HepG2 (cell line): ENCODE measurements around the gene ZNF813. TPM values are rescaled to one million over a fixed set of nuclear protein-coding genes. Genes with fewer than 3 reads are reported as not detected.

Source experiments
- ATAC-seq: fragments of 200-7000 bp; cut with Tn5 transposase; 3 replicates; pipeline ENCODE4 v1.9.1; 2020; ENCODE audit warnings: mild to moderate bottlenecking, moderate library complexity
- BruUV-seq: library from RNA; stranded (reverse); fragments of 400-500 nt; replicated peaks from 2 replicates; lab custom pipeline; 2021; lab: Mats Ljungman, UMichigan
- CTCF ChIA-PET: fragments of 300-600 bp; formaldehyde crosslinking; extraction: SDS; loops from one replicate; lab custom pipeline; 2021; ENCODE audit warnings: low total read pairs, inconsistent platforms, low intra/inter-chr PET ratio; lab: Yijun Ruan, JAX
- POLR2A ChIA-PET: fragments of 350-600 bp; sonication (Branson Sonifier 250); formaldehyde crosslinking; loops from one replicate; lab custom pipeline; 2020; ENCODE audit warnings: antibody characterized with exemption, inconsistent platforms; lab: Yijun Ruan, JAX
- DNase-seq: peaks from one replicate; pipeline ENCODE4 v3.0.0-alpha.2; 2015; ENCODE audit warnings: low spot score
- FAIRE-seq: peaks from 3 replicates; lab custom pipeline; 2011; peaks lifted over from hg19 to GRCh38; lab: Jason Lieb, UNC
- H2AFZ ChIP-seq: one replicate; pipeline ENCODE4 v1.6.1; 2011; ENCODE audit warnings: low read length, inconsistent platforms
- H3K27ac ChIP-seq: fragments of 300-600 bp; 3 replicates; pipeline ENCODE4 v1.8.0; 2011; ENCODE audit warnings: mixed run types, mild to moderate bottlenecking, mixed read lengths, low read length, inconsistent platforms; ENCODE audit not compliant: insufficient read depth; ENCODE audit errors: extremely low read length
- H3K27me3 ChIP-seq, 2 experiments: fragments of 200-600 bp in 1 of 2; 2 replicates in 1 of 2; 3 replicates in 1 of 2; pipeline versions ENCODE4 v1.6.0 to v1.8.0; 2011; ENCODE audit warnings: low read length in 2 of 2, mild to moderate bottlenecking in 2 of 2, moderate library complexity in 2 of 2, inconsistent platforms in 1 of 2; ENCODE audit not compliant: insufficient read depth in 2 of 2, control insufficient read depth in 1 of 2
- H3K36me3 ChIP-seq, 2 experiments: fragments of 200-600 bp in 1 of 2; replicated peaks in 1 of 2; 2 replicates in 1 of 2; 3 replicates in 1 of 2; pipeline versions ENCODE4 v1.5.1 to v1.8.0; 2011; ENCODE audit warnings: low read length in 2 of 2, inconsistent platforms in 1 of 2; ENCODE audit not compliant: insufficient read depth in 2 of 2, control insufficient read depth in 1 of 2
- H3K4me1 ChIP-seq: 2 replicates; pipeline ENCODE4 v1.5.1; 2012; ENCODE audit warnings: low read length, inconsistent platforms; ENCODE audit not compliant: insufficient read depth
- H3K4me2 ChIP-seq: 2 replicates; pipeline ENCODE4 v1.6.0; 2011; ENCODE audit warnings: low read depth, low read length, inconsistent platforms
- H3K4me3 ChIP-seq, 3 experiments: fragments of 200-600 bp in 1 of 3; sonication (generic), shearing (Covaris generic) in 1 of 3; replicated peaks in 1 of 3; 2 replicates each; pipeline ENCODE4 v1.5.1; 2011 to 2016; ENCODE audit warnings: low read length in 3 of 3, inconsistent platforms in 2 of 3, low read depth in 2 of 3, mild to moderate bottlenecking in 2 of 3, control low read depth in 1 of 3, mixed read lengths in 1 of 3; ENCODE audit not compliant: insufficient read depth in 1 of 3
- H3K79me2 ChIP-seq: one replicate; pipeline ENCODE4 v1.6.1; 2011; ENCODE audit warnings: low read length, inconsistent platforms; ENCODE audit not compliant: insufficient read depth
- H3K9ac ChIP-seq: 2 replicates; pipeline ENCODE4 v1.6.0; 2011; ENCODE audit warnings: mild to moderate bottlenecking, low read depth, low read length, inconsistent platforms; ENCODE audit not compliant: insufficient read depth
- H3K9me3 ChIP-seq: 2 replicates; pipeline ENCODE4 v1.5.1; 2012; ENCODE audit warnings: mild to moderate bottlenecking, low read length
- H4K20me1 ChIP-seq: 2 replicates; pipeline ENCODE4 v1.6.0; 2011; ENCODE audit warnings: inconsistent platforms, mild to moderate bottlenecking, low read length, moderate library complexity; ENCODE audit not compliant: insufficient read depth
- CTCF ChIP-seq: sonication (generic); formaldehyde crosslinking; IDR thresholded peaks from 2 replicates; pipeline ENCODE4 v1.5.0; 2020; ENCODE audit warnings: mild to moderate bottlenecking, missing genetic modification reagents, moderate library complexity
- DNMT1 ChIP-seq: sonication (generic); formaldehyde crosslinking; IDR thresholded peaks from 2 replicates; pipeline ENCODE4 v1.5.1; 2020; ENCODE audit warnings: mild to moderate bottlenecking, missing genetic modification reagents
- FOXJ3 ChIP-seq: sonication (generic); formaldehyde crosslinking; IDR thresholded peaks from 2 replicates; pipeline ENCODE4 v1.4.0; 2020; ENCODE audit warnings: missing genetic modification reagents, mild to moderate bottlenecking, borderline replicate concordance
- GABPA ChIP-seq, 2 experiments: IDR thresholded peaks; 2 replicates each; pipeline ENCODE4 v1.6.1; 2011 to 2016; ENCODE audit warnings: low read depth in 2 of 2, low read length in 1 of 2, missing biosample characterization in 1 of 2, missing genetic modification characterization in 1 of 2
- HMGXB4 ChIP-seq, 2 experiments: sonication (generic) in 1 of 2; formaldehyde crosslinking in 1 of 2; IDR thresholded peaks; 2 replicates each; pipeline versions ENCODE4 v1.4.0 to v1.6.1; 2018 to 2020; ENCODE audit warnings: missing genetic modification reagents in 2 of 2, borderline replicate concordance in 1 of 2, low read depth in 1 of 2, mild to moderate bottlenecking in 1 of 2, missing biosample characterization in 1 of 2
- KAT8 ChIP-seq: IDR thresholded peaks from 2 replicates; pipeline ENCODE4 v1.6.1; 2016; ENCODE audit warnings: missing genetic modification reagents, missing compliant biosample characterization
- NR2F6 ChIP-seq, 2 experiments: IDR thresholded peaks; 2 replicates each; pipeline ENCODE4 v1.6.1; 2016; ENCODE audit warnings: antibody characterized with exemption in 1 of 2, mild to moderate bottlenecking in 1 of 2
- STAG1 ChIP-seq: sonication (generic); formaldehyde crosslinking; IDR thresholded peaks from 2 replicates; pipeline ENCODE4 v1.4.0; 2020; ENCODE audit warnings: missing genetic modification reagents
- TARDBP ChIP-seq: sonication (generic); formaldehyde crosslinking; IDR thresholded peaks from 2 replicates; pipeline ENCODE4 v1.8.0; 2022; ENCODE audit warnings: mild to moderate bottlenecking, missing genetic modification reagents
- YY1 ChIP-seq: IDR thresholded peaks from 2 replicates; pipeline ENCODE4 v1.6.1; 2011; ENCODE audit warnings: low read length, low read depth, moderate library complexity, mild to moderate bottlenecking; ENCODE audit not compliant: insufficient read depth, insufficient replicate concordance
- ZBTB33 ChIP-seq: sonication (generic); formaldehyde crosslinking; IDR thresholded peaks from 2 replicates; pipeline ENCODE4 v1.4.0; 2020; ENCODE audit warnings: missing genetic modification reagents
- ZNF263 ChIP-seq: sonication (generic); formaldehyde crosslinking; IDR thresholded peaks from 2 replicates; pipeline ENCODE4 v1.4.0; 2020; ENCODE audit warnings: missing genetic modification reagents
- ZNF326 ChIP-seq: sonication (generic); formaldehyde crosslinking; IDR thresholded peaks from 2 replicates; pipeline ENCODE4 v1.4.0; 2020; ENCODE audit warnings: missing genetic modification reagents, borderline replicate concordance
- WGBS: methylation state at CpG from one replicate; pipeline ENCODE4 v1.1.6; 2017; ENCODE audit warnings: low lambda C conversion rate; 5-methylcytosine and 5-hydroxymethylcytosine counted together
- in situ Hi-C: cut with HindIII; loops from 2 replicates; pipeline ENCODE4 v1.10.0; 2017; ENCODE audit warnings: low pct_unique_long_range_greater_than_20kb; ENCODE audit not compliant: extremely low pct_ligation_motif_present
- intact Hi-C: fragments of 100-400 bp; cut with micrococcal nuclease; formaldehyde crosslinking; loops from one replicate; pipeline ENCODE4 v1.10.0; 2022; ENCODE audit not compliant: unreplicated experiment
- polyA plus RNA-seq, 8 experiments: library from polyadenylated mRNA; depleted of rRNA in 3 of 8; stranded (reverse) in 7 of 8; unstranded in 1 of 8; fragments of >200 nt; fragmentation: Illumina TruSeq in 4 of 8; extraction: Trizol in 4 of 8; gene quantifications; 2 replicates each; pipeline versions ENCODE4 v1.2.1 to v1.2.3, GENCODE V29; 2011 to 2016; ENCODE audit warnings: low read depth in 4 of 8, missing spikeins in 1 of 8, mixed read lengths in 1 of 8; ENCODE audit not compliant: insufficient read depth in 1 of 8
- total RNA-seq, 5 experiments: library from RNA; depleted of rRNA; stranded (reverse); fragments of >200 nt; fragmentation: Illumina TruSeq; extraction: Trizol; gene quantifications; 2 replicates each; pipeline ENCODE4 v1.2.3, GENCODE V29; 2016; ENCODE audit warnings: low read depth in 1 of 5

The ZNF813 gene
- total and polyA plus RNA-seq, 2 of the 13 experiments (the other 11 are each of a cell fraction or from before 2014, with no cell fraction given) = 2.1 to 8.9 TPM

GRCh38 chr19:53466726-53467484, 628 bp upstream of the ZNF813 start:
- Histone ChIP-seq H2AFZ (peak overlapping the region; percentile 83), H3K9me3 (no peaks in the 10 kb centered on the region), H3K4me2 (peak overlapping the region; percentile 73), H3K4me1 (peaks cover 45% of the 10 kb centered on the region), H3K36me3 (no peaks in the 10 kb centered on the region; a peak in 1 of 5 replicates), H3K4me3 (peak overlapping the region; percentile 72 to 89 (median 89)), H3K27ac (peak overlapping the region; percentile 87), H3K27me3 (no peaks in the 10 kb centered on the region; a peak in 1 of 5 replicates), H3K9ac (peak overlapping the region; percentile 59), H3K79me2 (peaks cover 12% of the 10 kb centered on the region), H4K20me1 (no peaks in the 10 kb centered on the region)
- BruUV-seq = TSS peak; percentile 90
- no peak for DNase-seq
- ChIA-PET POLR2A (no interaction called here), CTCF (no interaction called here)
- no peak for FAIRE-seq
- ATAC-seq = peak; percentile 66
- intact Hi-C loops = loop anchor here (2.0 kb wide), 1 partner anchor 36 kb away; the partner anchor contains the start of gene ZNF761
- WGBS = 27% methylated on average over 22 of the region's 31 CpGs
- in situ Hi-C loops = no loop called here
- TF ChIP-seq NR2F6 (IDR thresholded peaks at IDR 0.05) (no peak), NR2F6 (CRISPR knock-in tag; IDR thresholded peaks at IDR 0.05) (no peak), GABPA (IDR thresholded peaks at IDR 0.05; ENCODE audit: low read depth, low read length) (no peak), GABPA (CRISPR knock-in tag; IDR thresholded peaks at IDR 0.05; ENCODE audit: low read depth) (0 out of 2 replicates have a peak, but pooled peaks have one; percentile 7), ZNF326 (CRISPR knock-in tag) (no peak), CTCF (peak; percentile 45), TARDBP (CRISPR knock-in tag) (0 out of 2 replicates have a peak, but pooled peaks have one; percentile 13), DNMT1 (CRISPR knock-in tag) (0 out of 2 replicates have a peak, but pooled peaks have one; percentile 38), STAG1 (CRISPR knock-in tag) (0 out of 2 replicates have a peak, but pooled peaks have one; percentile 13), YY1 (peak; percentile 15), FOXJ3 (CRISPR knock-in tag) (no peak), HMGXB4 (CRISPR knock-in tag; IDR thresholded peaks at IDR 0.05; ENCODE audit: borderline replicate concordance in 1 of 2, low read depth in 1 of 2) (0 out of 4 replicates have a peak, but pooled peaks have one; percentile 13 to 22), ZBTB33 (CRISPR knock-in tag) (0 out of 2 replicates have a peak, but pooled peaks have one; percentile 16), KAT8 (CRISPR knock-in tag) (0 out of 2 replicates have a peak, but pooled peaks have one; percentile 9), ZNF263 (CRISPR knock-in tag) (peak; percentile 71)
